HG03439 (cell line): Measurements from ENCODE around the gene ARHGAP9.

Experiments
- ATAC-seq: cut with Tn5 transposase; IDR thresholded peaks from one replicate; pipeline ENCODE4 v1.9.1; 2021; ENCODE audit warnings: mild to moderate bottlenecking, moderate library complexity; ENCODE audit not compliant: unreplicated experiment

Gene ARHGAP9

GRCh38 chr12:57473886-57474285, 5.8 kb downstream of the ARHGAP9 start:
- no peak for ATAC-seq

GRCh38 chr12:57473392-57473791, 6.3 kb downstream of the ARHGAP9 start:
- ATAC-seq: no peak

DNA sequence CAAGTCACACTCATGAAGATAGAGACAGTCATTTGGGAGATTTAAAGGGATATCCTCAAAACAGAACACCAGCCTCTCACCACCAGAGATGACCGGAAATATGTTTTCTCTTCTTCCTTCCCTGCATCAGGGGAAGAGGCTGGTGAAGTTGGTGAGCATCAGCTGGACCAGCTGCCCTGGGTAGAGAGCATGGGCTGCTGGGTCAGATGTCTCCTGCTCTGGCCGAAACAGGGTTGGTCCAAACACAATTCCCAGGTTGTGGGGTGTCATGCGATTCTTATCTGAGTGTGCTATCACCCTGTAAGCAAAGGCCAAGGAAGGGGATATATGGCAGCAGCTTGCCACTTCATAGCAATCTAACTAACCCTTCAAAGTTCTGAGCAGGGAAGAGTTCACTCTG, 7.3 kb downstream of the ARHGAP9 start:
- ATAC-seq: no peak

- no peak for ATAC-seq
These were observed 8.0 kb downstream of the ARHGAP9 start for GRCh38 chr12:57471661-57472060.

DNA sequence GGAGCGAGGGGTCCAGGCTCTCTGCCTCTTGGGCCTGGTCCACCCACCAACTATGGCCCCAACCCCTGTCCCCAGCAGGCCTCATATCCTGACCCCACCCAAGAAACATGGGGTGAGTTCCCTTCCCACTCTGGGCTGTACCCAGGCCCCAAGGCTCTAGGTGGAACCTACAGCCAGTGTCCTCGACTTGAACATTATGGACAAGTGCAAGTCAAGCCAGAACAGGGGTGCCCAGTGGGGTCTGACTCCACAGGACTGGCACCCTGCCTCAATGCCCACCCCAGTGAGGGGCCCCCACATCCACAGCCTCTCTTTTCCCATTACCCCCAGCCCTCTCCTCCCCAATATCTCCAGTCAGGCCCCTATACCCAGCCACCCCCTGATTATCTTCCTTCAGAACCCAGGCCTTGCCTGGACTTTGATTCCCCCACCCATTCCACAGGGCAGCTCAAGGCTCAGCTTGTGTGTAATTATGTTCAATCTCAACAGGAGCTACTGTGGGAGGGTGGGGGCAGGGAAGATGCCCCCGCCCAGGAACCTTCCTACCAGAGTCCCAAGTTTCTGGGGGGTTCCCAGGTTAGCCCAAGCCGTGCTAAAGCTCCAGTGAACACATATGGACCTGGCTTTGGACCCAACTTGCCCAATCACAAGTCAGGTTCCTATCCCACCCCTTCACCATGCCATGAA, 8.6 kb downstream of the ARHGAP9 start:
- no peak for ATAC-seq

DNA sequence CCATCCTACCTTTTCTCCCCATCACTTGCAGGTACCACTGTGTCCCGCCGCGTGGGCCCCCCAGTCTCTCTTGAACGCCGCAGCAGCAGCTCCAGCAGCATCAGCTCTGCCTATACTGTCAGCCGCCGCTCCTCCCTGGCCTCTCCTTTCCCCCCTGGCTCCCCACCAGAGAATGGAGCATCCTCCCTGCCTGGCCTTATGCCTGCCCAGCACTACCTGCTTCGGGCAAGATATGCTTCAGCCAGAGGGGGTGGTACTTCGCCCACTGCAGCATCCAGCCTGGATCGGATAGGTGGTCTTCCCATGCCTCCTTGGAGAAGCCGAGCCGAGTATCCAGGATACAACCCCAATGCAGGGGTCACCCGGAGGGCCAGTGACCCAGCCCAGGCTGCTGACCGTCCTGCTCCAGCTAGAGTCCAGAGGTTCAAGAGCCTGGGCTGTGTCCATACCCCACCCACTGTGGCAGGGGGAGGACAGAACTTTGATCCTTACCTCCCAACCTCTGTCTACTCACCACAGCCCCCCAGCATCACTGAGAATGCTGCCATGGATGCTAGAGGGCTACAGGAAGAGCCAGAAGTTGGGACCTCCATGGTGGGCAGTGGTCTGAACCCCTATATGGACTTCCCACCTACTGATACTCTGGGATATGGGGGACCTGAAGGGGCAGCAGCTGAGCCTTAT, 9.2 kb downstream of the ARHGAP9 start:
- ATAC-seq: no peak

- no peak for ATAC-seq
These were observed 10.1 kb downstream of the ARHGAP9 start for GRCh38 chr12:57469296-57470164.

DNA sequence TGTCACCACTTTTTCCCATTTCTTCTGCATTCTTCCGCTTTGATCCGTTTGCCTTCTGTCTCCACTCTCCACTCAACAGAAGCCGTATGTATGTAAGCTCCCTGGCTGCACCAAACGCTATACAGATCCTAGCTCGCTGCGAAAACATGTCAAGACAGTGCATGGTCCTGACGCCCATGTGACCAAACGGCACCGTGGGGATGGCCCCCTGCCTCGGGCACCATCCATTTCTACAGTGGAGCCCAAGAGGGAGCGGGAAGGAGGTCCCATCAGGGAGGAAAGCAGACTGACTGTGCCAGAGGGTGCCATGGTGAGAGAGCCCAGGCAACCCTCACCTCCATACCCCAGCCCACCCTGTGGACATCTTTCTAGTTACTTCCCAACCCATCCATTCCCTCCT, 11.8 kb downstream of the ARHGAP9 start:
- ATAC-seq: no peak

GRCh38 chr12:57467212-57467874, 12.3 kb downstream of the ARHGAP9 start:
- ATAC-seq: no peak

DNA sequence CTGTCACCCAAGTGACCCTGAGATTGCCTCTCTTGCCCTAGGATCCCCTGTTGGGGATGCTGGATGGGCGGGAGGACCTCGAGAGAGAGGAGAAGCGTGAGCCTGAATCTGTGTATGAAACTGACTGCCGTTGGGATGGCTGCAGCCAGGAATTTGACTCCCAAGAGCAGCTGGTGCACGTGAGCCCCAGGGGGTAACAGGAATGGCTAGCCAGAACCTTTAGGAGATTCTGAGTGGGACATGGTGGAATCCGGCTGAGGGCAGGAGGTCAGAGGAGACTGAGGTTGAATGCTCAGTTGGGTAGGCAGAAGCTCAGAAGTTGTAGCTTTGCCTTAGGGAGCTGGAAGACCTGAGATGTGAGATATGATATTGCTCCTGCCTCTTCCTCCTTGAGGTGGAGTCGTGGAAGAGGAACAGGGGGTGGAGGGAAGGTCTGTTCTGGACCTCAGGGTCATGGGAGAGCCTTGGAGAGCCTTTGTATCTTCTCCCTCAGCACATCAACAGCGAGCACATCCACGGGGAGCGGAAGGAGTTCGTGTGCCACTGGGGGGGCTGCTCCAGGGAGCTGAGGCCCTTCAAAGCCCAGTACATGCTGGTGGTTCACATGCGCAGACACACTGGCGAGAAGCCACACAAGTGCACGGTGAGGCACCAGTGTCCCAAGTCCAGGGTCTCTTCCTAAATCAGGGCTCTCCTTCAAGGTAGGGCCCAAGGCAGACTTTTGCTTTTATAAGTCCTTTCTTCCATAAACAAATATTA, 13.7 kb downstream of the ARHGAP9 start:
- no peak for ATAC-seq

DNA sequence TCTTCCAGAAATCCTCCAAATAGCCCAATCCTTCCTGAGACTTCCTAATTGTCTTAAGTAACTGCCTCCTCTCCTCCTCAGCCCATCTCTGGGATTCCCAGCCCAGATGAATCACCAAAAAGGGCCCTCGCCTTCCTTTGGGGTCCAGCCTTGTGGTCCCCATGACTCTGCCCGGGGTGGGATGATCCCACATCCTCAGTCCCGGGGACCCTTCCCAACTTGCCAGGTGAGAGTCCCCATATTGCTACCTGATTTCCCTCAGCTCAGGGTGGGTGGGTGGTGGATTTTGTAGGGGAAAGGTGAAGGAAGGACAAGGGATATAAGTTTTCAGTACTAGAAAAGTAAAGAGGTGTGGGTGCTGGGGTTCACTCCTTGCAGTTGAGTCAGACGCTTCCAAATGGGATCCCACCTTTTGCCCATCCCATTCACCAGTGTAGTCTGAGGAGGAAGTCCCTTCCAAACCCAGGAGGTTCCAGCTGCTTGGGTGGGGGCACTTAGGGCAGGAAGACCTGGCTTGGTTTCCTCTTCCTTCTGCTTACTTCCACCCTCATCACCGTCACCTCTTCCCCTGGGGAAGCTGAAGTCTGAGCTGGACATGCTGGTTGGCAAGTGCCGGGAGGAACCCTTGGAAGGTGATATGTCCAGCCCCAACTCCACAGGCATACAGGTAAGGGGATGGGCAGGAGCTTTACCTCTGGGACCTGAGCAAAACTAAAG, 14.5 kb downstream of the ARHGAP9 start:
- no peak for ATAC-seq

- ATAC-seq: no peak
These were observed 15.1 kb downstream of the ARHGAP9 start for GRCh38 chr12:57464569-57464968.

DNA sequence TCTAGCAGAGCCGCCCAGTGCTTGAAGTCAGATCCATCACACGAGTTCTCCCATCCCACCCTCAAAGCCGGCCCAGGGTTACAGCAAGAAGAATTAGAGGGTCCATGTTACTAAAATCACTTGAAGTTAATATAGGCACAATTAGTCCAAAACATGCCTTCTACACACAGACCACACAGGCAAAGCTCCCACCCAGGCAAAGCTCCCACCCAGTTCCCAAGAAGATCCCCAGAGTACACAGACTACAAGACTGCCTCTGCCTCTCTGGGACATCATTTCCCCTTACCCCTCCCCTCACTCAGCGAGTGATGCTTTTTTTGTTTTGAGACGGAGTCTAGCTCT, 16.8 kb downstream of the ARHGAP9 start:
- no peak for ATAC-seq

- peak; percentile 60 for ATAC-seq
These were observed 17.3 kb downstream of the ARHGAP9 start for GRCh38 chr12:57462251-57462911.

- ATAC-seq: no peak
These were observed 17.8 kb downstream of the ARHGAP9 start for GRCh38 chr12:57461917-57462250.

GRCh38 chr12:57461276-57461916, 18.3 kb downstream of the ARHGAP9 start:
- no peak for ATAC-seq

- ATAC-seq: no peak
These were observed 18.8 kb downstream of the ARHGAP9 start for GRCh38 chr12:57460841-57461275.

DNA sequence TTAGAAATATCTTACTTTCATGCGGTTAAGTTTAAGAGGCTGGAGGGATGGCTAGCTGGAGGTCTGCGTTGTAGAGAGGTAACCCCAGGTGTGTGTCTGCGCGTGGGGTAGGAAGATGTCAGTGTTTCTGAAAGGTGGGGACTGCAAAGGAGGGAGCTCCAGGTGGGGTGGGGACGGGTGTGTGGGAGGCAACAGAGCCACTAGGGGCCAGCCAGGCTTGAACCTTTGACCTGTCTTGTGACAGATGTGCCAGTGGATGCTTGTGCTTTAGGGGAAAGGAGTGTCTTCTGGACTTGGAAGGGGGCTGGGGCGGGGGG, 19.2 kb downstream of the ARHGAP9 start:
- ATAC-seq: no peak
